Upper lobe of right lung (tissue), 1 donor: ENCODE data around the gene TMEM9. TPM values are rescaled to one million over a fixed set of nuclear protein-coding genes. Genes with fewer than 3 reads are reported as not detected.
A peak's percentile ranks its signal among the peaks of the same experiment; 100 is the strongest.

Experiments
- ATAC-seq: fragments of 200-7000 bp; cut with Tn5 transposase; one replicate; pipeline ENCODE4 v1.9.1; 2020; ENCODE audit warnings: mild to moderate bottlenecking, moderate library complexity
- DNase-seq: peaks from one replicate; pipeline ENCODE4 v3.0.0-alpha.2; 2020
- H3K27ac ChIP-seq: fragments of 200-600 bp; one replicate; pipeline ENCODE4 v1.8.0; 2022
- H3K27me3 ChIP-seq: fragments of 200-600 bp; one replicate; pipeline ENCODE4 v1.8.0; 2022; ENCODE audit warnings: mild to moderate bottlenecking
- H3K36me3 ChIP-seq: fragments of 200-600 bp; one replicate; pipeline ENCODE4 v1.8.0; 2022
- H3K4me1 ChIP-seq: fragments of 200-600 bp; one replicate; pipeline ENCODE4 v1.8.0; 2022
- H3K4me3 ChIP-seq: fragments of 200-600 bp; one replicate; pipeline ENCODE4 v1.8.0; 2022; ENCODE audit warnings: mild to moderate bottlenecking
- H3K9me3 ChIP-seq: fragments of 200-600 bp; one replicate; pipeline ENCODE4 v1.8.0; 2022
- intact Hi-C: fragments of 100-400 bp; cut with DNase I; formaldehyde crosslinking; loops from one replicate; pipeline ENCODE4 v1.11.0; 2022
- total RNA-seq: library from RNA; stranded (reverse); fragmentation: NEBNext Ultra II Directional; extraction: Animal tissue kit (Norgen Biotek cat#: 25700); gene quantifications from one replicate; pipeline ENCODE4 v1.2.1, GENCODE V29; 2021
- TF ChIP-seq, protein P1 (sequence below): fragments of 200-600 bp; IDR thresholded peaks from one replicate; pipeline ENCODE4 v1.8.0; 2022; ENCODE audit warnings: antibody characterized with exemption
- donor health status: DM: no; HTN: yes; CAD: no; lungs with severe emphysema.

TMEM9 gene
- total RNA-seq, 1 donor from 2014 or later, result 59.3 TPM

DNA sequence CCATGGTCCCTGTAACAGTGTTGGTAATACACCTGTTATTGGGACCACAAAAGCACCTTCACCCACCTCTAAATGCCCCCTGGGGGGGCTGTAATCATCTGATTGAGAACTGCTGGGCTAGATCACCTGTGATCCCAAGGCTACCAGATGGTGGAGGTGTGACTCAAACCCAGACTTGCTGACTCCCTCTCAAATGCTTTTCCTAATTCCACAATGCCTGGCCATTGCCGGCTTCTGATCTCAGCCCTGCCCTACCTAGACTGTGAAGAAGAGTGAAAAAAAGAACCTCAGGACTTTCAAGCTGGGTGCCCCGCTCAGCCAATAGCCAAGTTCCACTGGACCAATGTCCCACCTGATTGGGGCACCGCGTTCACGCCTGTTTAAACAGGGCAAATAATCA, 9.6 kb downstream of the TMEM9 start:
- Histone ChIP-seq H3K36me3 (peaks cover 64% of the 10 kb centered on the region), H3K27me3 (no peaks in the 10 kb centered on the region)
- intact Hi-C loops, result no loop called here

GRCh38 chr1:201143726-201144635, 10.3 kb downstream of the TMEM9 start:
- H3K4me3 ChIP-seq, result no peak overlapping the region
- no peaks in the 10 kb centered on the region for H3K4me1 ChIP-seq
- ATAC-seq (no peak), DNase-seq (peak; percentile 52)
- H3K9me3 ChIP-seq, result no peaks in the 10 kb centered on the region
- TF ChIP-seq, protein P1, sequence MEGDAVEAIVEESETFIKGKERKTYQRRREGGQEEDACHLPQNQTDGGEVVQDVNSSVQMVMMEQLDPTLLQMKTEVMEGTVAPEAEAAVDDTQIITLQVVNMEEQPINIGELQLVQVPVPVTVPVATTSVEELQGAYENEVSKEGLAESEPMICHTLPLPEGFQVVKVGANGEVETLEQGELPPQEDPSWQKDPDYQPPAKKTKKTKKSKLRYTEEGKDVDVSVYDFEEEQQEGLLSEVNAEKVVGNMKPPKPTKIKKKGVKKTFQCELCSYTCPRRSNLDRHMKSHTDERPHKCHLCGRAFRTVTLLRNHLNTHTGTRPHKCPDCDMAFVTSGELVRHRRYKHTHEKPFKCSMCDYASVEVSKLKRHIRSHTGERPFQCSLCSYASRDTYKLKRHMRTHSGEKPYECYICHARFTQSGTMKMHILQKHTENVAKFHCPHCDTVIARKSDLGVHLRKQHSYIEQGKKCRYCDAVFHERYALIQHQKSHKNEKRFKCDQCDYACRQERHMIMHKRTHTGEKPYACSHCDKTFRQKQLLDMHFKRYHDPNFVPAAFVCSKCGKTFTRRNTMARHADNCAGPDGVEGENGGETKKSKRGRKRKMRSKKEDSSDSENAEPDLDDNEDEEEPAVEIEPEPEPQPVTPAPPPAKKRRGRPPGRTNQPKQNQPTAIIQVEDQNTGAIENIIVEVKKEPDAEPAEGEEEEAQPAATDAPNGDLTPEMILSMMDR, result no peak
- H3K27me3 ChIP-seq, result no peaks in the 10 kb centered on the region
- intact Hi-C loops, result no loop called here
- H3K36me3 ChIP-seq, result peaks cover 71% of the 10 kb centered on the region
- H3K27ac ChIP-seq, result no peak overlapping the region

More for the DNA sequence above, 9.6 kb downstream of the TMEM9 start:
- TF ChIP-seq, protein P1, result no peak
- ATAC-seq (no peak), DNase-seq (peak; percentile 0)
- Histone ChIP-seq H3K27ac (no peak overlapping the region), H3K4me3 (no peak overlapping the region), H3K9me3 (no peaks in the 10 kb centered on the region), H3K4me1 (no peaks in the 10 kb centered on the region)

GRCh38 chr1:201142849-201143725, 11.2 kb downstream of the TMEM9 start:
- Histone ChIP-seq H3K27me3 (no peaks in the 10 kb centered on the region), H3K4me1 (no peaks in the 10 kb centered on the region), H3K4me3 (no peak overlapping the region), H3K9me3 (no peaks in the 10 kb centered on the region), H3K36me3 (peaks cover 67% of the 10 kb centered on the region), H3K27ac (no peak overlapping the region)
- no peak for ATAC-seq
- peak; percentile 53 for DNase-seq
- intact Hi-C loops, result no loop called here
- TF ChIP-seq, protein P1, result no peak

GRCh38 chr1:201142011-201142848, 12.0 kb downstream of the TMEM9 start:
- H3K36me3 ChIP-seq, result peaks cover 67% of the 10 kb centered on the region
- H3K4me3 ChIP-seq, result no peak overlapping the region
- H3K27me3 ChIP-seq, result no peaks in the 10 kb centered on the region
- no peaks in the 10 kb centered on the region for H3K4me1 ChIP-seq
- H3K27ac ChIP-seq, result no peak overlapping the region
- ATAC-seq (no peak), DNase-seq (peak; percentile 48)
- intact Hi-C loops, result no loop called here
- TF ChIP-seq, protein P1, result no peak
- no peaks in the 10 kb centered on the region for H3K9me3 ChIP-seq

GRCh38 chr1:201141418-201141817, 12.9 kb downstream of the TMEM9 start:
- Histone ChIP-seq H3K4me3 (no peak overlapping the region), H3K36me3 (peaks cover 61% of the 10 kb centered on the region), H3K9me3 (no peaks in the 10 kb centered on the region), H3K27ac (no peak overlapping the region), H3K27me3 (no peaks in the 10 kb centered on the region), H3K4me1 (no peaks in the 10 kb centered on the region)
- ATAC-seq, result no peak
- peak; percentile 30 for DNase-seq
- TF ChIP-seq, protein P1, result no peak
- intact Hi-C loops, result no loop called here
